Activated CD4-positive, alpha-beta T cell treated with anti-CD3 and anti-CD28 coated beads, Interleukin-10, Interleukin-2, amounts not matched to agents 100 ng/mL and 50 ng/mL, durations not matched to agents 16 hours and 8 hours (primary cell): ENCODE results near the gene GDPD2.

Experiments
- DNase-seq: peaks from one replicate; pipeline ENCODE4 v3.0.0-alpha.2; 2020

The GDPD2 gene

DNA sequence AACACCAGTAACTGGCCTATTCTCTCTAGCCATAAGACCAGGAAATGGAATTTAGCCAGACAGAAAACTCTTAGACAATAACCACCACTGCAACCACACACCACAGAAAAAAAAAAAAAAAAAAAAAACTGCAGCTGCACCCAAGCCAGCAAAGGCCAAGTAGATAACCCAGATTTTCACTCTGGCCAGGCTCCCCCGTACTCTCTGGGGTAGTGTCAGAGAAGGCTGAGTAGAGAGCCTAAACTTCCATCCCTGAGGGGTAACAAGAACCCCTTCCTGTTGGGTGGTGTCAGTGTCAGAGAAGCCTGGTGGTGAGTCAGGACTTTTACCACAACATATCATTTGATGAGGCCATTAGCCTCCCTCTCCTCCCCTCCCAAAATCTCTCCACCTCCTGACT is 15.9 kb downstream of the GDPD2 start:
- no peak for DNase-seq

DNA sequence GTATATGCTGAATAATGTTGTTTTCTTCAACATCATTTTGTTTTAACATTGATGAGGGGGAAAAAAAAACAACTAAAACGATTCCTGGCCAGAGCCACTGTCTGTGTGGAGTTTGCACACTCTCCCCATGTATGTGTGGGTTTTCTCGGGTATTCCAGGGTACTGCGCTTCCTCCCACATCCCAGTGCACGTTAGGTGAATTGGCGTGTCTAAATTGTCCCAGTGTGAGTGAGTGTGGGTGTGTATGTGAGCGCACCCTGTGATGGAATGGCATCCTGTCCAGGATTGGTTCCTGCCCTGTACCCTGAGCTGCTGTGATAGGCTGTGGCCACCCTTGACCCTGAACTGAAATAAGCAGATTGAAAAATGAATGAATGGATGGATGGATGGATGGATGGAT is 19.1 kb downstream of the GDPD2 start:
- no peak for DNase-seq

DNA sequence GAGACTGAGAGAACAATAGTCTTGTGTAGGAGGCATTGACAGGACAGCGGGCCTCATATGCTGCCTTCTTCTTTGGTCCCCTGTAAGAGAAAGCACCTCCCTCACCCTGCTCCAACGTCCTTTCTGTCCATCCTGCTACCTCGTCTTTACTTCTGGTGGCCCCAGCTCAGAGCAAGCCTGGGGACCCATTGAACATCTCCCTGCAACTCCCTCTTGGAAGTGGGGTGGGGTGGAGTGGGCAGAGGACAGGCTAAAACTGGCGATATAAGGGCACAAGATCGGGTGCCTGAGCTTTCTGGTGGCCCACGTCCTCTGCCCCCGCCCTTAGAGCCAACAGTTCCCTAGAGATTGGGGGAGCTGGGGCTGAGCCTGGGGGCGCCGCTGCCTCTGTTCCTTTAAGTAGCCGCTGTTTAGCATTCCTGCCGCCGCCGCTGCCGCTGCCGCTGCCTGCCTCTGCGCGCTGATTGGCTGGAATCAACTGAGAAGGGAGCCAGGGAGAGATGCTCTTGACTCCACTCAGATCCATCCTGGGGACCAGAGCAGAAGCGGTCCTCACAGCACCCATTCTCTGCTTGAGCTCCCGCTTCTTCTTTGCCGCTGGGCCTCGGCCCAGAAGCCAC is 21.3 kb downstream of the GDPD2 start, which contains the start of gene DLG3:
DLG3 (plus strand) TSS at position 510 of the 620 bp plus-strand sequence. CDS start 367 bp downstream, outside the sequence.
- peak; percentile 34 for DNase-seq

DNA sequence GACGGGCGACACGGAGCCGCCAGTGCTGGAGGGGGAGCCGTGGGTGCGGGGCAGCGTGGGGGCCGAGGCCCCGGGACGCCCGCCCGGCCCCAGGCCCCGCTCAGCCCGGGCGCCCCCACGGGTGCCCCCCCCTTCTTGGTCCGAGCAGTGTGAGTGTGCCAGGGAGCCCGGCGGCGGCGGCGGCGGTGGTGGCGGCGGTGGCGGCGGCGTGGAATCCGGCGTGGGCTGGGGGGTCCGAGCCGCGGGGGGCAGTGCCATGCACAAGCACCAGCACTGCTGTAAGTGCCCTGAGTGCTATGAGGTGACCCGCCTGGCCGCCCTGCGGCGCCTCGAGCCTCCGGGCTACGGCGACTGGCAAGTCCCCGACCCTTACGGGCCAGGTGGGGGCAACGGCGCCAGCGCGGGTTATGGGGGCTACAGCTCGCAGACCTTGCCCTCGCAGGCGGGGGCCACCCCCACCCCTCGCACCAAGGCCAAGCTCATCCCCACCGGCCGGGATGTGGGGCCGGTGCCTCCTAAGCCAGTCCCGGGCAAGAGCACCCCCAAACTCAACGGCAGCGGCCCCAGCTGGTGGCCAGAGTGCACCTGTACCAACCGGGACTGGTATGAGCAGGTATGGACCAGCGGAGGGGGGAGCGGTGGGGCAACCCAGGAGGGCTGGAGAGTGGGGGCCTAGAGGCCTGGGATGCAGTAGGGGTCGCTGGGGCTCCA is 22.0 kb downstream of the GDPD2 start:
- DNase-seq: no peak

DNA sequence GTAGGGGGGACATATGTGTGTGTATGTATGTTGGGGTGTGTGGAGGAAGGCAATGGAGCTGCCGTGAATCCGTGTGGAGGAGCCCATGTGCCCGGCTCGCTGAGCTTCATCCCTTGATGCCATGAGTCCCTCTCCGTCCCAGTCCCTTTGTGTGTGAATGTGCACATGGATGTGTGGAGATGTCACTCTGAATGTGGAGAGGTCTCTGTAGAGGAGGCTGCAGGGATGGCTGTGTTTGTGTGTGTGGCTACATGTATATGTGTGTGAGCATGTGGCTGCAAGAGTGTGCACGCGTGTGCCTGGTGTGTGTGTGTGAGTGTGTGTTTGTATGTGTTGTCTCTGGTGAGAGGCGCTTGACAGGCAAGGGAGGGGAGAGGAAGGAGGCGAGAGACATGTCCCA is 22.8 kb downstream of the GDPD2 start:
- no peak for DNase-seq

DNA sequence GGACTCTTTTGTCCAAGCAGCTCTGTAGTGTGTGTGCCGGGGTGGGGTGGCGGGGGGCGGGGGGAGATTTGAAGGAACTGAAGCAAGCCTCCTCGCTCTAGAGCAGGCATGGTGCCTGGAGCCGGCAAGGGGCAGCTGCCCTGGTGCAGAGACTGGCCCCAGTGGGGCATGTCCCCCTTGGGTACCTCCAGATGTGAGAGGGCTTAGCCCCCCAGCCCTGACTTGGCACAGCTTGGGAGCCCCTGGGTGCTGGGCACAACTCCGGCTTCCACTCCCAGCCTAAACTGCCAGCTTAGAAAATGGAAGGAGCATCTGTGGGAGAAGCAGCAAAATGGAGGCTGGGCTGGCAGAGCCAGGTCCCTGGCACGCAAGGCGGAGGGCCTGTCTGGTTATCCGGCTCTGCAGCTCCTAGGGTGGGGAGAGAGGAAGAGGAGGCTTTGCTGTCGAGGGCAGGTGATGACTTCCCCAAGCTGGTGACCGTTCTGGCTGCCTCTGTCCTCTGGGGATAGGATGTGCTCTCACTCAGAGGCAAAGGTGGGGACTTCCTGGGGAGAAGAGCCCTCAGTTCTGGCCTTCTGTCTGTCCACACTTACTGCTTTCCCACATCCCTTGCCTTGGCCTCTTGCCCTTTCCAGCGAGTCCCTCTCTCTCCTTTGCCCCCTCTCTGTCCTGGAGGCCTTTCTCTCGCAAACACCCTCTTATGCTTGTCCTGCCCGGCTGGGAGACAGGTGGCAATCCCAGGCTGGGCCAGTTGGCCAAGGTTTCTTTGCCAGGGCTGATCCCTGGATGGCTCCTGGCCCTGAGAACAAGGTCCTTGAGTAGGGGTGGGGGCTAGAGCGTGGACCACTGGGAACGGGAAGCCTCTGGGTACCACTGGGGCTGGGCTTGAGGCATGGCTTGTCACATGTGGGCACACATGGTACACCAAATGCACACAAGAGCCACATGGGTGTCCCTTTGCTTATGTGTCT is 23.6 kb downstream of the GDPD2 start:
- no peak for DNase-seq

DNA sequence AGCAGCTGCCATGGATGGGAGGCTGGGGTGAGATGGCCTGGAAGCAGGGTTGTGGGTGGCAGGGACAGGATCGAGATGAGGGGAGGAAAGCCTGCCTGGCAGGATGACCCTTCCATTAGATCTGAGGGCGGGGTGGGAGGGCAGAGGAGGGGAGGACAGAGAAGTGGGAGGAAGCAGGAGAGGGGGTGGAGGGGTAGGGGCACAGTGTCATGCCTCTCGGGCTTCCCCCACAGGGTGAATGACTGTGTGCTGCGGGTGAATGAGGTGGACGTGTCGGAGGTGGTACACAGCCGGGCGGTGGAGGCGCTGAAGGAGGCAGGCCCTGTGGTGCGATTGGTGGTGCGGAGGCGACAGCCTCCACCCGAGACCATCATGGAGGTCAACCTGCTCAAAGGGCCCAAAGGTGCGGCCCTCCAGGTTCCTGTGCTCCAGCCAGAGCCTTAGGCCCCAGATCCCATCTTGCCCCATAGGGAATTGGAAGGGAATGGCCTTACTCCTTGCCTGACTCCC is 26.4 kb downstream of the GDPD2 start:
- DNase-seq: no peak

DNA sequence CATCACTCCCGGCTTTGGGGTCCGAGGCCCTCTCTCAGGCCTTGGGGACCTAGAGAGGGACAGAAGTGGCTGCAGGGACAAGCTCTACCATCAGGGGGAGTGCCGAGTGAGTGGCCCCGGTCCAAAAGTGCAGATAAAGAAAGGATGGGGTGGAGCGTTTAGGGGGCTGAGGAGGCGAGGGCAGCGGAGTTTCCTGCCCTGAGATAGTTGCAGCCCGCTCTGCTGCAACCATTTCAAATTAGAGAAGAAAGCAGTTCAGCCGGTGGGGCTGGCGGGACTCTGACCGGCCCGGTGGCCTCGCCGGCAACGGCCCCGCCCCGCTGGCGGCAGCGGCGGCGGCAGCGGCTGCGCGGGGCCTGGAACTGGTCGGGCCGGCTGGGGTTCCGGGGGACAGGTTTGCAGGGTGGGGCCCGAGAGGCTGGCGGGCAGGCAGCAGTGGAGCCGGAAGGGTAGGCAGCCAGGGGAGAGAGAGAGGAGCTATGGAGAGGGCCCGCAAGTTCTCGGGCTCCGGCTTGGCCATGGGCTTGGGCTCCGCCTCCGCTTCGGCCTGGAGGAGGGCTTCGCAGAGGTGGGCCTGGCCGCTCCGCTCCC is 29.1 kb downstream of the GDPD2 start:
- peak; percentile 60 for DNase-seq

DNA sequence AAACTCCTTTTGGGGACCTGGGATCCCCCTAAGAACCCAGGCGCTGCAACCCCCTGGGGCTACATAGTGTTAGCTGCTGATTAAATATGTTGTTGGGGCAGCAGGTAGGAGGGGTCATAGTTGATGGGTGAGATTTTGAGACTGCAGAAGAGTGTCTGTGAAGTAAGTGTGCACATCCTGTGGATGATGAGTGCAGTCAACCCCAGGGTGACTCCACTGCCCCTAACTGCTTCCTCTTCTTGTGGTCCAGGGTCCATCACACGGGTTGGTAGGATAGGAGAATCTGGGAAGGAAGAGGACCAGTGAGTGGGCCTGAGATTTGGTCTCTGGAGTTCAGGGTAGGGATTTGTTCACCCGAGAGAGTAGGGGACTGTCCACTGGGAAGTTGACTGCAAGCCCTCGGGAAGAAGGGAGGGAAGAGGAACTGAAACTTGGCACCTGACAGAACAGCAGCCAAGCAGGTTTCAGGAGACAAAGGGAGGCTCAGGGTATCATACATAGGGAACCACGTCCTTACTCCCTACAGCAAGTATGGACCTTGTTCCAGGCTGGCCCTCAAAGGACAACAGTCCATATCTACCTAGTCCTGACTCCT is 30.0 kb downstream of the GDPD2 start:
- DNase-seq: no peak

DNA sequence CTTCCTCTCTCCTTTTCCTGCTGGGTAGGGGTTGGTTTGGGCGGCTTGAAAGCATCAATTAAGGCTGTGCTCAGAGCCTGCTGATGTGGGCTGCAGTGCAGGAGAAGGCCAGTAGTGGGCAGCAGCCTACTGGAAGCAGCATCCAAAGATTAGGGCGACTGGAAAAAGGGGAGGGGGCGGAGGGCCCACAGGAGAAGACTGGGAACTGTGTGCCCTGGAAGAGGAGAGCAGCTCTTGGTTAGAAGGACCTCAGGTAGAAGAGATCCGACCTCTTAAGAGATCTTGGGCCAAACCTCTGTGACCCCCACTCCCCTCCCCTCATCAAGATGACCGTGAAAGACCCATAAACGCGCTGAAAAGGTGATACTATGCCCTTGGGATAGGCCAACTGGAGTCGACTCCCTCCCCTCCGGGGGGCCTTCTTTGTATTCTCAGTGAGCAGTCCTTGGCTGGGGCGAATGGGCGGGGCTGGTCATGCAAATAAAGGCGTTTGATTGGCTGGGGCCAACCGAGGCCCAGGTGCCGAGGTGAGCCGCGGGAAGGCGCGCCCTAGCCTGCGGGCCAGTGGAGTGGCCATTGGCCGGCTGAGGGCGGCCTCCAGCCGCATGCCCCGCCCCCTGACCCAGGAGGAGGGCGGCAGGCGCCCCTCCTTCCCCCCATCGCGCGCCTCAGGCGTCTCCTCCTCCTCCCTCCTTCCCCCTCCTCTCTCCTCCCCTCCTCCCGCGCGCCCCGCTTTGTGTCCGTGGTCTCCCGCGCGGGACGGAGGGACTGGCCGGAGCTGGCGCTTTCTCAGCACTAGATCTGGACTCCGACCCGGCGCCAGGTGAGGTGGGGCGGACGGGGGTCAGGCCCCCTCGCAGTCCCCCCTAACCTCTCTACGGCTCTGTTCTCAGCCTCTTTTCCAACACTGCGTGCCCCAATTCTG is 31.6 kb downstream of the GDPD2 start:
- DNase-seq: peak; percentile 73

DNA sequence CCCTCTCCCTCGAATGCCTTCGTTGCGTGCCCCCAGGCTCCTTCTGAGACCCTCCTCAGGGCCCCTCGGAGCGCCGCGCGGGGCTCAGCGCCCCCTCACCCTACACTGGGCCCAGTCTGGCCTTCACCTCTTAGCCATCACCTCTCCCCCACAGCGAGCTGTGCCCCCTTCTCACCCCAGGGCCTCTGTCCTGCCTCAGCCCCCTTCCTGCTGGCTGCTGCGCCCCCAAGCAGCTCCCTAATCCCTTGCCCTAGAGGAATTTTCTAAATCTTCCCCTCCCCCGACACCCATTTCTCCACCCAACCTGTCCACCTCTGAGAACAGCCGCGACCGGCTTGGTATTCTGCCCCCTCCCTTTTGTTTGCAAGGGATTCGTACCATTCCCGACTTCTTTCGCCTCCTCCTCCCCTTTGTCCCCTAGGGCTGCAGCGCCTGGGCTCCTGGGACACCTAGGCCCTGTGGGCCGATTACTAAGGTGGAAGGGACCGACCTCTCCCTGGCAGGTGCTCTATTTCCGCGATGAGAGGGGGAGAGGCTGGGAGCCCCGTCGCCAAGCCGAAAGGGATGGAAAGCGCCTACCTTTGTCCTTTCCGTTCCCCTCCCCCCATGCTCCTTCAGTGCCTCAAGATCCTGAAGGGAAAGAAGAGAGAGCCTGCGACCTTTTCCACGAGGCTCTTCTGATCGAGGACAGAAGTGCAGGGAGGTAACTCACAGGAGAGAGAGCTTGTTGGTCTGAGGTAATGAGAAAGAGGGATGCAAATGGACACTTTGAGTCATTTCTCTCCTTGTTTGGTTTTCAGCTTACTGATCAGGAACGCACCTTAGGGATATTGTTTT is 32.5 kb downstream of the GDPD2 start:
- peak; percentile 24 for DNase-seq

DNA sequence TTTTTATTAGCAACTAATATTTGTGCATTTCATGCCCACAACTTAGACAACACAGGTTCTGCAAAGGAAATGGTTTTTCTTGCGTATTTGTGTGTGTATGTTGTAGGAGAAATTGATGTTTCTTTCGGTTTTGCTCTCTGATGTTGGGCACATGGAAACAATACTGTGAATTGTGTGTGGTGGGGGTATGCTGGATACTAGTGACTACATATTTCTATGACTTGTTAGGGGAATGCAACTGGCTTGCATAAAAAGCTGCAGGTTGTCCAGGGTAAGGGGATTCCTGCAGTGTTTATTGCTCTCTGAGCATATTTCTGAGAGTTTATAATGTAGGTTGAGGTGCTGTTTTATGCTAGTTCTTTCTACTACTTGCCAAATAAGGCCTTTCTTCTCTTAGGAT is 33.1 kb downstream of the GDPD2 start:
- DNase-seq: peak; percentile 25

DNA sequence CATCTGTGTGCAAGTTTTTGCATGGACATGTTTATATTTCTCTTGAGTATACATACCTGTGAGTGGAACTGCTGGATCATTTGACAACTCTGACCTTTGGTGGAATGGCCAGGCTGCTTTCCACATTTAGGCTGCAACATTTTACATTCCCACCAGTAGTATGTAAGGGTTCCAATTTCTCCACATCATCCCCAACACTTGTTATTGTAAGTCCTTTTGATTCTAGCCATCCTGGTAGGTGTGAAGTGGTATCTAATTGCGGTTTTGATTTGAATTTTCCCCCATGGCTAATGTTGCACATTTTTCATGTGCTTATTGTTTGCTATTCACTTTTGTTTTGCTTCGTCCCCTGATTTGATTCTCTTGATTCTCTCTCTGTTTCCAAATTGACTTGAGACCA is 37.9 kb downstream of the GDPD2 start:
- no peak for DNase-seq

DNA sequence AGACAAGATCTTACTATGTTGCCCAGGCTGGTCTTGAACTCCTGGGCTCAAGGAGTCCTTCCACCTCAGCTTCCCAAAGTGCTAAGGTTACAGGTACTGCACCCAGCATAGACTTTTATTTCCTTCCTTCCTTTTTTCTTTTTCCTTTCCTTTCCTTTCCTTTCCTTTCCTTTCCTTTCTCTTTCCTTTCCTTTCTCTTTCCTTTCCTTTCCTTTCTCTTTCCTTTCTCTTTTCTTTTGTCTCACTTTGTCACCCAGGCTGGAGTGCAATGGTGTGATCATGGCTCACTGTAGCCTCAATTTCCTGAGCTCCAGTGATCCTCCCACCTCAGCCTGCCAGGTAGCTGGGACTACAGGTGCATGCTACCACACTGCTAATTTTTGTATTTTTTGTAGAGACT is 40.9 kb downstream of the GDPD2 start:
- DNase-seq: no peak

DNA sequence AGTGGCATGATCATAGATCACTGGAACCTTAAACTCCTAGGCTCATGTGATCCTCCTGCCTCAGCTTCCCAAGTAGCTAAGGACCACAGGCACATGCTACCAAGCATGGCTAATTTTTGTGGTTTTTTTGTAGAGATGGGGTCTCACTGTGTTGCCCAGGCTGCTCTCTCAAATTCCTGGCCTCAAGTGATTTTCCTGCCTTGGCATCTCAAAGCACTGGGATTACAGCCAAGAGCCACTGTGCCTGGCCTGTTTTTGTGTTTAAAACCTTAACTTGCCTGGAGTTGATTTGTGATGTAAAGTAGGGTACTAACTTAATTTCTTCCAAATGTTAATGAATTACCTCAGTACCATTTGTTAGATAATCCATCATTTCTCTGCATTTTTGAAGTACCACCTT is 43.9 kb downstream of the GDPD2 start:
- no peak for DNase-seq

DNA sequence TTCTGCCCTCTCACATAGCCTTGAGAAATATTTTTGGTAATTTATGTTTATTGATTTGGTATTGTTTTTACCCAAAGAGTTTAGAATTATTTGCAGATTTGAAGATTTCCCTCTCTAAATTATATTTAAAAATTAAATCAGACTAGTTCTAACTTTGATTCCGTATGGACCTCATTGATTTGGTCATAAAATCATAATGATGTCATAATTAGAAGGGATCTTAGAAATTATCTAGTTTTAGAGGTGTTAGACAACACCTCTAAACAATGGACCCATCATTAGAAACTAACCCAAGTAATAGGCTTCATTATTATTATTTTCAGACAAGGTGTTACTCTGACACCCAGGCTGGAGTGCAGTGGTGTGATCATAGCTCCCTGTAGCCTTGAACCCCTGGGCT is 45.6 kb downstream of the GDPD2 start:
- DNase-seq: no peak

DNA sequence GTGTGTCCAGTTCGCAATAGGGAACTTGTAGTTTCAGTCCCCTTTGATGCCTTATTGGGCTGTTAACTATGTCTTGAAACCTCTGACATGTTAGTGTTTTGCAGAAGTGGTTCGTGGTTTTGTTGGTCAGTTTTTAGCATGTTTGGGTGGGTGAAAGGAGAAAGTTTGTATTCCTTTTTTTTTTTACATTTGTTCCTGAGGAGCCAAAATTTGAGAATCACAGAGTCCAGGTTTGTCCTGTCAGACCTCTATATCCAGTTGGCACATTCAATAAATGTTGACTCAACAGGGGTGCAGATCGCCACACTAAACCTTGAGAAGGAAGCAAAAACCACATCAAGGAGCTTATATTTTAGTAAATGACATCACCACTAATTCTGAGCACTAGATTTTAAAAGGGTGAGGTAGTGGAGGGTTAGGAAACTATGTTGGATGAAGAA is 47.8 kb downstream of the GDPD2 start:
- no peak for DNase-seq

DNA sequence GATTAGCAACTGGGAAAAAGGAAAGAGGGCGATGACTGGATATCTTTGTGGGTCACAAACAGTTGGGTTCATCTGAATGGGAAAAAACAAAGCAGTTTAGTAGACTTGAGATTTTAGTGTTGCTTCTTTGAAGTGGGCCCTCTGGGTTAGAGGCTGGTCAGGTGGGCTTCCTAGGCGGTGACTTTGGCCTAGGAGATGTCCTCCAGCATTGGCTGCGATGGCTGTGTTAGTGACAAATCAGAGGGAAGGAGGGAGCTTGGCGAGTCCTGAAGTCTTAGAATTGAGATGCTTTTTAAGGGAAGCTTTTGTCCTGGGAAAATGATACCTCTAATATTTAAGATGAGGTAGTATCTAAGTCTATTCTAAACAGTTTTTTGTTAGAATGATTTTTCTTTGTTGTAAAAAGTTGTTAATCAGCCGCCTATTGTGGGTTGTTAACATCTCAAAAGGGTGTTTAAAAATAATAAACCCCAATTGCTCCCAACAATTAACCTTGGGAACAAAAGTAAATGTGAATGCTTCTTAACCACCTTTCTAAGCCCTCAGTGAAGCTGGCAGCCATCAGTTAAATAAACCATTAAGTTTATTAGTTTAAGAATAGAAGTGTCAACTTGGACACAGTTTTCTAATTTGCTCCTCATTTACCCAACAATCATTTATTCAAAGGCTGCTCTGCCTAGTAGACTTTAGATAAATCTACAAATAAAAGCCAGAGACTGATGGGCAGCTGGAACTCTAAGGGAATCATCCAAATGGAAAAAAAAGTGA is 53.2 kb downstream of the GDPD2 start:
- no peak for DNase-seq

DNA sequence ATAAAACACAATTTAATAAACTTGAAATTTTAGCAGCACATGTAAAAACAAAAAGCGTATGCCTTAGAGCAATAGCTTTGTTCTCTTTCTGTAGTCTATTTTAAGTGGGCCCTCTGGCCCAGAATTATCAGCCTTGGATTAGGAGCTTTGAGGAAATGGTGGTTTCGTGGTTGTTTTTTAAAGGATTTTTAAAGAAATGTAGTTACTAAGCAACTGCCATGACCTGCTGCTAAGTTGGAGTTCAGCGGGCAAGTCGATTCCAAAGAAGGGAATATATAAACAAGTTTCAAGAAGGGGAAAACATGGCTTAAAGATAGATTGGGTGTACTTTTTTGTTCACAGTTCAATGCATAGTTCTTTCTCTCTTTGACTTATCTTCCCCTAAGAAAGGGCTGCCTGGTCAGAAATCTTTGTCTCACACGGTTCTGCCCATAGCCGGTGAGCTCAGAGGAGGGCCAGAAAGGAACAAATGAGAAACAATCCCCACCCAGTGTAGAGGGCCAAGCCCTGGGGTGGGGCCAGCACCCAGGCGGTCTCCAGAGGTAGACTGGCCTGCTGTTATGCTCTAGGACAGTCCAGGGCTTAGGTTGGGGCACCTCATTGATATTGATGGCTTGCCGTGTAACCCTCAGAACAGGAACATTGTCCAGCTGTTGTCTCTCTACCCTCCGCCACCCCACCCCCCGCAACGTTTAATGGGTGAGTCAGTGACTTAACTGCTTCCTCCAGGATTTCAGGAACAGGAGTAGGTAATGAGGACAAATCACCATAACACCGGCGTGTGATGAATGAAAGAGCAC is 54.0 kb downstream of the GDPD2 start:
- DNase-seq: no peak
